HG03175 (cell line): ENCODE measurements around the gene POU6F2.
"Not testable (repeated sequence)": the region's sequence is repeated elsewhere in the genome, so short reads cannot be mapped to it uniquely, and the experiment has no call there.

Source experiments
- ATAC-seq: cut with Tn5 transposase; IDR thresholded peaks from one replicate; pipeline ENCODE4 v1.9.1; 2021; ENCODE audit warnings: mild to moderate bottlenecking, moderate library complexity; ENCODE audit not compliant: unreplicated experiment

Gene POU6F2

GRCh38 chr7:39299695-39300094, 322.0 kb downstream of the POU6F2 start:
- no peak for ATAC-seq

- ATAC-seq: no peak
These were observed 322.6 kb downstream of the POU6F2 start for GRCh38 chr7:39300276-39300675.

- ATAC-seq: no peak
These were observed 323.8 kb downstream of the POU6F2 start for GRCh38 chr7:39301543-39301942.

- no peak for ATAC-seq
These were observed 326.5 kb downstream of the POU6F2 start for GRCh38 chr7:39304178-39304577.

- ATAC-seq: peak; percentile 69
These were observed 327.1 kb downstream of the POU6F2 start for GRCh38 chr7:39304668-39305405.

GRCh38 chr7:39306016-39306570, 328.4 kb downstream of the POU6F2 start:
- no peak for ATAC-seq

- ATAC-seq: no peak
These were observed 333.0 kb downstream of the POU6F2 start for GRCh38 chr7:39310699-39311098.

- ATAC-seq: no peak
These were observed 334.7 kb downstream of the POU6F2 start for GRCh38 chr7:39312254-39312989.

GRCh38 chr7:39313376-39313775, 335.7 kb downstream of the POU6F2 start:
- no peak for ATAC-seq

GRCh38 chr7:39313974-39314373, 336.3 kb downstream of the POU6F2 start:
- ATAC-seq: no peak

- ATAC-seq: no peak
These were observed 339.4 kb downstream of the POU6F2 start for GRCh38 chr7:39317107-39317506.

GRCh38 chr7:39317896-39318295, 340.2 kb downstream of the POU6F2 start:
- ATAC-seq: no peak

- peak; percentile 50 for ATAC-seq
These were observed 343.5 kb downstream of the POU6F2 start for GRCh38 chr7:39321245-39321644.

- peak; percentile 77 for ATAC-seq
These were observed 344.3 kb downstream of the POU6F2 start for GRCh38 chr7:39321909-39322498.

- ATAC-seq: no peak
These were observed 346.5 kb downstream of the POU6F2 start for GRCh38 chr7:39324139-39324760.

- not testable (repeated sequence) for ATAC-seq
These were observed 353.9 kb downstream of the POU6F2 start for GRCh38 chr7:39331607-39332006.

- ATAC-seq: no peak
These were observed 354.4 kb downstream of the POU6F2 start for GRCh38 chr7:39332142-39332541.

GRCh38 chr7:39333701-39334100, 356.0 kb downstream of the POU6F2 start:
- ATAC-seq: no peak

- ATAC-seq: no peak
These were observed 358.7 kb downstream of the POU6F2 start for GRCh38 chr7:39336442-39336841.

- ATAC-seq: no peak
These were observed 361.0 kb downstream of the POU6F2 start for GRCh38 chr7:39338716-39339115.

GRCh38 chr7:39339591-39339990, 361.9 kb downstream of the POU6F2 start:
- ATAC-seq: no peak
